SH-SY5Y (cell line): Measurements from ENCODE around the gene ARF4.

Source experiments
- GATA2 ChIP-seq: IDR thresholded peaks from 2 replicates; pipeline ENCODE4 v1.6.1; 2011; ENCODE audit warnings: mild to moderate bottlenecking, low read depth, low read length
- GATA3 ChIP-seq: IDR thresholded peaks from 2 replicates; pipeline ENCODE4 v1.6.1; 2011; ENCODE audit warnings: low read depth, mild to moderate bottlenecking, low read length, moderate library complexity

- no peak for TF ChIP-seq GATA2
- no peak for TF ChIP-seq GATA3
Observed at GRCh38 chr3:57622362-57622761, 25.2 kb upstream of the ARF4 start.
